SH-SY5Y (cell line): ENCODE measurements around the gene DENND2A.
A peak's percentile ranks its signal among the peaks of the same experiment; 100 is the strongest.

Source experiments
- GATA2 ChIP-seq: IDR thresholded peaks from 2 replicates; pipeline ENCODE4 v1.6.1; 2011; ENCODE audit warnings: mild to moderate bottlenecking, low read depth, low read length
- GATA3 ChIP-seq: IDR thresholded peaks from 2 replicates; pipeline ENCODE4 v1.6.1; 2011; ENCODE audit warnings: low read depth, mild to moderate bottlenecking, low read length, moderate library complexity

Gene DENND2A

GRCh38 chr7:140657891-140658290 lies 17.3 kb upstream of the DENND2A start:
- TF ChIP-seq GATA2 (no peak), GATA3 (no peak)

GRCh38 chr7:140656548-140657515 lies 16.2 kb upstream of the DENND2A start:
- no peak for TF ChIP-seq GATA3

- TF ChIP-seq GATA3 = no peak
- TF ChIP-seq GATA2 = no peak
These were observed 15.1 kb upstream of the DENND2A start for GRCh38 chr7:140655511-140656408.

- TF ChIP-seq GATA3 = no peak
These were observed 14.0 kb upstream of the DENND2A start for GRCh38 chr7:140654661-140655060.

- TF ChIP-seq GATA3 (no peak), GATA2 (no peak)
These were observed 13.4 kb upstream of the DENND2A start for GRCh38 chr7:140654109-140654387.

- TF ChIP-seq GATA3 (no peak), GATA2 (no peak)
These were observed 12.9 kb upstream of the DENND2A start for GRCh38 chr7:140653319-140654108.

- TF ChIP-seq GATA2 (no peak; the same call in 1 of the 2 replicates), GATA3 (no peak)
These were observed 9.8 kb upstream of the DENND2A start for GRCh38 chr7:140650367-140650766.

GRCh38 chr7:140649556-140650205 lies 9.1 kb upstream of the DENND2A start:
- TF ChIP-seq GATA3 (no peak), GATA2 (no peak)

GRCh38 chr7:140646931-140647647 lies 6.5 kb upstream of the DENND2A start:
- TF ChIP-seq GATA3 (no peak), GATA2 (peak; percentile 56)

GRCh38 chr7:140645166-140645900 lies 4.7 kb upstream of the DENND2A start:
- TF ChIP-seq GATA3 (no peak), GATA2 (no peak)

GRCh38 chr7:140643416-140643815 lies 2.8 kb upstream of the DENND2A start:
- TF ChIP-seq GATA2 (no peak), GATA3 (no peak)

GRCh38 chr7:140641524-140642195 lies 1.0 kb upstream of the DENND2A start:
- TF ChIP-seq GATA3 (no peak), GATA2 (no peak)
